Neural progenitor cell (in vitro differentiated cells): ENCODE measurements around the gene UNC93A. TPM values are rescaled to one million over a fixed set of nuclear protein-coding genes. Genes with fewer than 3 reads are reported as not detected.

Source experiments
- DNase-seq: peaks from one replicate; pipeline ENCODE4 v3.0.0-alpha.2; 2016; ENCODE audit warnings: low spot score
- H2AFZ ChIP-seq: fragments of 200-600 bp; sonication (generic); replicated peaks from 2 replicates; pipeline ENCODE4 v1.6.1; 2016; ENCODE audit warnings: antibody characterized with exemption
- H3F3A ChIP-seq: fragments of 200-600 bp; sonication (generic); 2 replicates; pipeline ENCODE4 v1.6.1; 2016; ENCODE audit warnings: antibody characterized with exemption, low read depth
- H3K27ac ChIP-seq: fragments of 200-600 bp; sonication (generic); 2 replicates; pipeline ENCODE4 v1.5.1; 2016; ENCODE audit warnings: mild to moderate bottlenecking
- H3K27me3 ChIP-seq: fragments of 200-600 bp; sonication (generic); 2 replicates; pipeline ENCODE4 v1.6.1; 2016; ENCODE audit warnings: mild to moderate bottlenecking, moderate library complexity
- H3K36me3 ChIP-seq: fragments of 200-600 bp; sonication (generic); 2 replicates; pipeline ENCODE4 v1.5.1; 2016
- H3K4me1 ChIP-seq: fragments of 200-600 bp; sonication (generic); 2 replicates; pipeline ENCODE4 v1.6.1; 2016; ENCODE audit warnings: mixed run types
- H3K4me2 ChIP-seq: fragments of 200-600 bp; sonication (generic); 2 replicates; pipeline ENCODE4 v1.6.1; 2016
- H3K4me3 ChIP-seq: fragments of 200-600 bp; sonication (generic); 2 replicates; pipeline ENCODE4 v1.5.1; 2016
- H3K79me2 ChIP-seq: fragments of 200-600 bp; sonication (generic); 2 replicates; pipeline ENCODE4 v1.6.1; 2016; ENCODE audit warnings: low read depth
- H3K9ac ChIP-seq: fragments of 200-600 bp; sonication (generic); 2 replicates; pipeline ENCODE4 v1.6.1; 2016
- H3K9me3 ChIP-seq: fragments of 200-600 bp; sonication (generic); 2 replicates; pipeline ENCODE4 v1.5.1; 2016; ENCODE audit warnings: low read depth
- H4K20me1 ChIP-seq: fragments of 200-600 bp; sonication (generic); 2 replicates; pipeline ENCODE4 v1.6.1; 2016; ENCODE audit warnings: low read depth
- H3K27ac Mint-ChIP-seq: 3 replicates; pipeline ENCODE4 v1.8.0; 2021; ENCODE audit warnings: mixed read lengths
- H3K27me3 Mint-ChIP-seq: 2 replicates; pipeline ENCODE4 v1.8.0; 2022; ENCODE audit warnings: low read depth, mild to moderate bottlenecking, inconsistent platforms, moderate library complexity, mixed read lengths; ENCODE audit not compliant: insufficient read depth
- H3K36me3 Mint-ChIP-seq: 3 replicates; pipeline ENCODE4 v1.8.0; 2021; ENCODE audit warnings: mixed read lengths
- H3K4me1 Mint-ChIP-seq: 3 replicates; pipeline ENCODE4 v1.8.0; 2021; ENCODE audit warnings: mixed read lengths
- H3K4me3 Mint-ChIP-seq: 3 replicates; pipeline ENCODE4 v1.8.0; 2021; ENCODE audit warnings: mild to moderate bottlenecking, moderate library complexity, mixed read lengths
- H3K9me3 Mint-ChIP-seq: 3 replicates; pipeline ENCODE4 v1.8.0; 2020; ENCODE audit warnings: mixed read lengths
- CTCF ChIP-seq: fragments of 200-600 bp; sonication (generic); IDR thresholded peaks from 2 replicates; pipeline ENCODE4 v1.5.1; 2017; ENCODE audit warnings: antibody characterized with exemption, mild to moderate bottlenecking
- EZH2 ChIP-seq: fragments of 200-600 bp; sonication (generic); IDR thresholded peaks from 2 replicates; pipeline ENCODE4 v1.6.1; 2017; ENCODE audit warnings: antibody characterized with exemption, mild to moderate bottlenecking, moderate library complexity
- EZH2phosphoT487 ChIP-seq: fragments of 200-600 bp; sonication (generic); IDR thresholded peaks from 2 replicates; pipeline ENCODE4 v1.6.1; 2017; ENCODE audit warnings: antibody characterized with exemption
- total RNA-seq: library from RNA; depleted of rRNA; stranded (reverse); fragments of >200 nt; gene quantifications from 2 replicates; pipeline ENCODE4 v1.2.3, GENCODE V29; 2015; ENCODE audit warnings: low replicate concordance

The UNC93A gene
- total RNA-seq, 1 donor from 2014 or later: not detected

DNA sequence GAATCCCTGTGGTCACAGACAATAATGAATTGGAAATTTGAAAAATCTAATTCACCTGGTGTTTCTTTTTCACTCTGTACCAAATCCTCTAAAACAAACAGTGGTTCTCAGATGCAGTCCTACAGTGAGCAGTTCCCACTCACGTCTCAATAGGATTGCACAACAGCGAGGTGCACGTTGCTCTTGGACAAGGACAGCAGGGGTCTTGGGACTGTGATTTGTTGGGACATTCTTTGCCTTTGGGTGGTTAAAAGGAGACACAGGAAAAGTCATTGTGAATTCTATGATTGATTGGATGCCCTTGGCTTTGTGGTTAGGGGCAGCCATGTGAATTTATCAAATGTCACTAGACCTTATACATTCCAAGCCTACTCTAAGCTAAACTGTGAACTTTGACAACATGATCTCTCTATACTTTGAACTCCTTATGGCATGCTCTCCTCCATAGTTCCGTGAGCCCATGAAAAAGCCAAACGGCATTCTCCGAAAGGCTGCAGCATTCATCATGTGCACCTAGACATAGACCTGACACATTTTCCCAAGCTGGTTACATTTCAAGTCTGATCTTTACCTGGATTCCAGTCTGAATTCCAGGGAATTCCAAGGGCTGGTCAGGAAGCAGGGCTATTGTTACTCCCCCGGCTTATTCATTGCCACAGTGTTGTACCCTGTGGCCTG, 647 bp downstream of the UNC93A start:
- Histone ChIP-seq H3K27ac (no peak overlapping the region), H3K36me3 (no peaks in the 10 kb centered on the region), H3F3A (no peaks in the 10 kb centered on the region), H3K4me3 (no peak overlapping the region), H3K79me2 (no peaks in the 10 kb centered on the region), H2AFZ (no peak overlapping the region), H4K20me1 (no peaks in the 10 kb centered on the region), H3K27me3 (no peaks in the 10 kb centered on the region), H3K9me3 (no peaks in the 10 kb centered on the region), H3K4me2 (no peak overlapping the region), H3K9ac (no peak overlapping the region), H3K4me1 (peaks cover 4% of the 10 kb centered on the region)
- peak overlapping the region; percentile 51 for H3K27ac Mint-ChIP-seq
- H3K36me3 Mint-ChIP-seq: no peaks in the 10 kb centered on the region
- peaks cover 14% of the 10 kb centered on the region for H3K4me1 Mint-ChIP-seq
- H3K9me3 Mint-ChIP-seq: peaks cover 2% of the 10 kb centered on the region
- TF ChIP-seq CTCF (no peak), EZH2phosphoT487 (no peak), EZH2 (no peak)
- no peak overlapping the region for H3K4me3 Mint-ChIP-seq
- no peak for DNase-seq
- H3K27me3 Mint-ChIP-seq: peaks cover 2% of the 10 kb centered on the region

DNA sequence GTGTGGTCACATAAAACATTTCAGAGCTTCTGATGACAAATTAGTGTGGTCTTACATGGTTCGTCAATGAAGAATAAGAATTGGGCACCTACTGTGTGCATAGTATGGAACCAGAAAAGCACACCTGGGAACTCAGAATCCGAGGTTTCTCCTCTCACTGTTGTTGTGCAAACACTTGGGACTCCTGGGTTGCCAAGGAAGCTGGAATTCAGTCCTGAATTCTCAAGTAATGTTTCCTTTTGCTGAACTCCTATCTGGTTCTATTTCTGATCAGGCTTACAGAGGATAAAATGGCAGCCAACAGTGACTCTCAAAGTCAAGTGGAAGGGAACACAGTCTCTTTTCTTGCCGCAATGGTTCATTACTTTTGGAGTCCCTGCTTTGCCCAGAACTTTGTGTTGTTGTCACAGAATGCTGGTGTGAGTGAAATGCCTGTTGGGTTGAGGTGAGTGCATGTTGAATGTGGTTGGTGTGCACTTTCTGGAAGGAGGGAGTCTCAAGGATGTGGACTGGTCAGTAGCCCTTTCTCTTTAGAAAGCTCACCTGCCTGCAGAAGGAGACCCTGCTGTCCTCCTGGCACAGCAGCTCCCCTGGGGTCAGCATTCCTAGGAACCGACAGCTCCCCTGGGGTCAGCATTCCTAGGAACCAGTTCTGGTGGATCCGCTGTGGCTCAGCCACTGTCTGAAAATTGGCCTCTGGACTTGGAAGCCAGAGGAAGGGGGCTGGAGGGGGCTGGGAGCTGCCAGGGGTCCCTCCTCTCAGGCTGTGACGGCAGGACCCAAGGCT, 1.4 kb downstream of the UNC93A start:
- no peak overlapping the region for H3K27ac ChIP-seq
- no peaks in the 10 kb centered on the region for H3K79me2 ChIP-seq
- no peaks in the 10 kb centered on the region for H3F3A ChIP-seq
- H3K36me3 Mint-ChIP-seq: no peaks in the 10 kb centered on the region
- peaks cover 2% of the 10 kb centered on the region for H3K9me3 Mint-ChIP-seq
- H3K27me3 ChIP-seq: no peaks in the 10 kb centered on the region
- no peaks in the 10 kb centered on the region for H3K9me3 ChIP-seq
- TF ChIP-seq EZH2phosphoT487: no peak
- TF ChIP-seq CTCF: no peak
- no peak for TF ChIP-seq EZH2
- no peak overlapping the region for H3K27ac Mint-ChIP-seq
- H2AFZ ChIP-seq: no peak overlapping the region
- peaks cover 2% of the 10 kb centered on the region for H3K27me3 Mint-ChIP-seq
- H4K20me1 ChIP-seq: no peaks in the 10 kb centered on the region
- H3K4me3 ChIP-seq: no peak overlapping the region
- no peak overlapping the region for H3K4me2 ChIP-seq
- no peak overlapping the region for H3K9ac ChIP-seq
- DNase-seq: no peak
- no peak overlapping the region for H3K4me3 Mint-ChIP-seq
- H3K36me3 ChIP-seq: no peaks in the 10 kb centered on the region
- peaks cover 4% of the 10 kb centered on the region for H3K4me1 ChIP-seq
- H3K4me1 Mint-ChIP-seq: peaks cover 14% of the 10 kb centered on the region

- H3K36me3 ChIP-seq: no peaks in the 10 kb centered on the region
Observed at GRCh38 chr6:167293088-167293589, 2.0 kb downstream of the UNC93A start.

More at GRCh38 chr6:167293088-167293589, 2.0 kb downstream of the UNC93A start:
- Histone ChIP-seq H3F3A (no peaks in the 10 kb centered on the region), H2AFZ (no peak overlapping the region), H3K27me3 (no peaks in the 10 kb centered on the region), H3K4me1 (peaks cover 4% of the 10 kb centered on the region), H3K9me3 (no peaks in the 10 kb centered on the region), H3K27ac (no peak overlapping the region), H4K20me1 (no peaks in the 10 kb centered on the region), H3K4me3 (no peak overlapping the region), H3K9ac (no peak overlapping the region), H3K4me2 (no peak overlapping the region), H3K79me2 (no peaks in the 10 kb centered on the region)
- DNase-seq: no peak
- TF ChIP-seq CTCF (no peak), EZH2phosphoT487 (no peak), EZH2 (no peak)
- Mint-ChIP-seq H3K27me3 (peaks cover 6% of the 10 kb centered on the region), H3K36me3 (no peaks in the 10 kb centered on the region), H3K4me1 (peaks cover 14% of the 10 kb centered on the region), H3K9me3 (peaks cover 2% of the 10 kb centered on the region), H3K27ac (no peak overlapping the region), H3K4me3 (no peak overlapping the region)
